HG02610 (cell line): ENCODE results near the gene SMYD3.

ENCODE experiments used
- ATAC-seq: cut with Tn5 transposase; IDR thresholded peaks from one replicate; pipeline ENCODE4 v1.9.1; 2021; ENCODE audit warnings: mild to moderate bottlenecking, moderate library complexity; ENCODE audit not compliant: unreplicated experiment

Gene SMYD3

DNA sequence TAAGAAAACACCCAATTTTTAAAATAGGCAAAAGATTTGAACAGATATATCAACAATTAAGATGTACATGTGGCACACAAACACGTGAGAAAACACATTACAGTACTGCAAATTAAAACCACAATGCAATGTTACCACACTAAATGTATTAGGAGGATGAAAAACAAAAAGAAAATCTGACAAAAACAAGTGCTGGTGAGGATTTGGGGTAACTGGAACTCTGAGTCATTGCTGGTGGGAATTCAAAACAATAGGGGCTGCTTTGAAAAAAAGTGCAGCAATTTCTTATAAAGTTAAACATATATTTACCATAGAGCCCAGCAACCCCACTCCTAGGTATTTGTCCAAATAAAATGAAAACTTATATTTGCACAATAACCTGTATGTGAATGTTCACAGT is 614.1 kb downstream of the SMYD3 start:
- no peak for ATAC-seq

- no peak for ATAC-seq
Observed at GRCh38 chr1:245888809-245889208, 618.3 kb downstream of the SMYD3 start.

DNA sequence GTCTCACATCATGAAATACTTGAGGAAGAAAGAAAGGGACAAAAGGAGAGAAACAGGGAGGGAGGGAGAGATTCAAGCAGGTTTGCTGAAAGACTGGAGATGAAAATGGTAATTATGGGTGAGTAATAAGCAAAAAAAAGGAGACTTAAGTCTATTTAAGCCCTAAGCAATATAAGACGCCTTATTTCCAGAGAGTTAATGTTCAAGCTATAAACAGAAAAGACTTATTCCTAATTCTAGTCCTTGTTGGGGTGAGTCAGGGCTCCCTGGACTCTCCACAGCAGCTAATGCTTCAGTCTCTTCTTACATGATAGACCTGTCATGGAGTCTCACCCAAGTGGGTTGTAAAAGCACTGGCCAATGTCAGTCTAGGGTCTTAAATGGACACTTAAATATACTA is 619.2 kb downstream of the SMYD3 start:
- no peak for ATAC-seq

DNA sequence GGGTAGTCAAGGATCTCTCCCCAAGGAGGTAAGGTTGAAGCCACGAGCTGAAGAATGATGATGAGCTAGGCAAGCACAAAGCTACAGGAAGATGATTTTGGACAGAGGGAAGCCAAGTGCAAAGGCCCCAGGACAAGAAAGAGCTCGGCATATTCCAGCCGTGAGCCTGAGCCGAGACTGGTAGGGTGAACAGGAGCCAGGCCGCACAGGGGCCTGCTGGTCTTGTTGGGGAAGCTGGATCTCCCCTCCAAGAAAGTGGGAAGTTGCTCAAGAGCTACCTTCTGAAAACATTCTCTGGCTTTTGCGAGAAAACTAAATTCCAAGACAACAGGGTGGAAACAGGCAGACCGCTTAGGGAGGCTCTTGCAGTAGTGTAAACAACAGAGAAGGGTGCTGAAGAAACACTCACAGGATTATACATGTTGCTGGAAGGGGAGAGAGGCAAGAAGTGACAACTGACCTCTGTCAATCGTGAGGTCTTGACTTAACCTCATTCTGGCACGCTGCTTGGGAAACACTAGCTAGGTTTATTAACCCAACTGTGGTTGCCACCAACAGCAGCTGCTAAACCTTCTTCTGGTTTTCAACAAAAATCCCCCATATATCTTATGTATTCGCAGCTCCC is 625.2 kb downstream of the SMYD3 start:
- no peak for ATAC-seq

- ATAC-seq: no peak
Observed at GRCh38 chr1:245880754-245881403, 626.2 kb downstream of the SMYD3 start.

- no peak for ATAC-seq
Observed at GRCh38 chr1:245879091-245879490, 628.0 kb downstream of the SMYD3 start.

GRCh38 chr1:245878585-245878984 is 628.5 kb downstream of the SMYD3 start:
- ATAC-seq: no peak

GRCh38 chr1:245877976-245878375 is 629.1 kb downstream of the SMYD3 start:
- no peak for ATAC-seq

DNA sequence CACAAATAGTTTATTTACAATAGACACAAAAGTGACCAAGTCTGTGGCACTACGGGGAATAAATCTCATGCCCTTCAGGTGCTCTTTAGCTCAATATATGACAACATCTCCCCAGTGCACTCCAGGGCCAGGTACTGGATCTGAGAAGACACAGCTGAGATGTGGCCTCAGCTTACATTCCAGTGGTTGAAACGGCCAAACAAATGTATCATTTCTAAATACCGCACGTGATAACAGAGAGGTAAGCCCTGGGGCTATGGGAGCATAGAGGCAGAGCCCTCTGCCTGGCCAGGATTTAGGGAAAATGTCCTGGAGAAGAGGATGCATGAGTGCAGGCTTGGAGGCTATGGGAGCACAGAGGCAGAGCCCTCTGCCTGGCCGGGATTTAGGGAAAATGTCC is 630.5 kb downstream of the SMYD3 start:
- ATAC-seq: no peak

DNA sequence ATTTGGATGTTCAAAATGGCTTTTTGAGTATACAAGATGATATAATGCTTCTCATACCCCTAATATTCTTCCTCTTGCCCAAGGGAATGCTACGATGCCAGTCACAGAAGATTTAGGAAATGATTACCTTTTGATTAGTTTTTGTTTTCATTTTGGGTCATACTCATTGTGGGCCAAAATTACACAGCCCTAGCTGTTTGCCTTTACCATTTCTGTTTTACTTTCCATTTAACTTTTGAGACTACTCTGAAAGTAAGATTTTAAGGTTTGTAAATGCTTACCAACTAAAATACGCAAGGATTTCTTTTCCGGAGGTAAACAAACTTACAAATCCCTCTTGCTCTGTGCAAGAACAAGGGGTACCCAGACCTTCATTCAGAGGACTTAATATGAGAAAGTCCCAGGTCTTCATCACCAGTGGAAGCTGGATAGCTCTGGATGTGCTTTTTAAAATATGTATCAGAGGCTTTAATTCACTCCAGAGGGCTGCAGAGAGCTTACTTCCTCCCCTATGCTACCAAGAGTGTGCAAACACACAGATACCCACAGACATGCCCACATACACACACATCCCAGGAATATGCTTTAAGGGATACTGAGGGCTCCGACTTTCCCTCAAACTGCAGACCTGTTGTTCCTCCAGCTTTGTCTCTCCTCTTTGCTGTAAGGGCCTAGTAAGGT is 631.4 kb downstream of the SMYD3 start:
- ATAC-seq: no peak

DNA sequence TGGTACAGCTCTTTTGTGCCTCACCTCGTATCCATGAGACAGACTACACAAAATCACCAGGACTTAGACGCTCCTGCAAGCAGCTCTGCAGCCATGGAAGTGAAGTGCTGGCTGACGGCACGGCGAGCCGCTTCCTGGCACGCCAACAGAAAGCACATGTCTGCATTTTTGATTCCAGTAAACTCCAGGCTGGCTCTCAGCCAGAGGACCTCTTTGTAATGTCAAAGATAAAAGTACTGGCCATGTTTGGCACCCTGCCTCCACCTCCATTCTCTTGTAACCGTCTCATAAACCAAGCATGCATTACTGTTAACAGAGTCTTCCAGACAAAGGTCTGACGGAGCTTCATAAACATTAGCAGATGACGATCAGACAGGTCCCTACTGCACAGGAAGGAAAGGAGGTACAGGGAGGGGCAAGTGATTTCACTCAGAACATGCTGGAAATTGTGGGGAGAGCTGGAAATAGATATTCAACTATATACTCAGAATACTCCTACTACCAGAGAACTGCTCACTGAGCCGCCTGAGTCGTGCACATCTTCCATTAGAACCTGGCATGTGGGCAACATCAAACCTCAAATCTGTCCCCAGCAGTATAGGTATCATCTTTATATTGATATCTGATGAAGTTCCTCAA is 632.0 kb downstream of the SMYD3 start:
- ATAC-seq: no peak

DNA sequence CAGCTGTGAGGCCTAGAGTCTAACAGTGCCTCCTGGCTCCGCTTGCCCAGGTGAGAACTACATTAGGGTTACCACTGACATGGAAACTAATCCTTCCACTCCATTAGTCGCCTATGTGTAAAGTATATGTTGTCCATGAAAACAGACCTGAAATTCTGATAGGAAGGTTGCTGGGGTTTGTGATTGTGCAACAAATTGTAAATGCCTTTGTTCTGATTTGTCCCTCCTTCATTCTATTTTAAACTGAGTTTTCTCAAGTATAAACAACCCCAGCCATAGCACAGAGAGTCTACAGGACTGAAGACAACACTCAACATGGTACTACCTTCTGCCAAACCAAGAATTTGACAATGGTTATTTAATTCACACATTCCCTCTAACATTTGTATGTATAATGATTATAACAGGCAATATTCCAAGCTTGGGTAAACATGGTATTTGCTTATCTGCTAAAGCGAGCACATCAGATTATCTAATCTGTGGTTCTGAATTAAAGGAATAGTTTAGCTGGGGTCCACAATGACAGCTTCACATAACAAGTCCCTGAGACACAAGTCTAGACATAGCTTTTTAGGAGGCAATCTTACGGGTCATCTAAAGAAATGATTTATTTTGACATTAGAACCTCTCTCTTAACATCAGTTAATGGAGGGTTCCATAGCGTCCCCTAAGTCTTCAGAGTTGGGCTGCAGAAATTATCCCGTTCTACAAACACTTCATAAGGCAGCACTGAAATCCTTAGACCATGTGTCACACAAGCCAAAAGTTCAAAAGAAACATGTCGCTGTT is 633.0 kb downstream of the SMYD3 start:
- no peak for ATAC-seq

DNA sequence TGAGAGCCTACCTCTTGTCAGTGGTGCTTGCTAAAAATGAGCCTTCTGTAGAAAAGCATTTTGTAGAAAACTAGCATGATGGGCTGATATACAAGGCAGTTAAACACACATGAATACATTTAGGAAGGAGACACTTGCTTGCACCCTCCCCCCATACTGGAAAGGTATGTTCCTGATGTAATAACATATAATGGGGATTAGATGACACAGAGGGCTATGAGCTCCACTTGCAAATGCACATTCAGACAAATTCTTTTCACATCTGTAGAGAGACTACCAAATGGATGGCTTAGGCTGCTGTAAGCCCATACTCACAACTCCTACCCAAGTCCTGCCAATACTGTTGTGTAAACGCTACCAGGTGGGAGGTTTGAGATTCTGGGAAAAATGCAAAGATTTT is 634.0 kb downstream of the SMYD3 start:
- no peak for ATAC-seq

GRCh38 chr1:245872475-245872874 is 634.6 kb downstream of the SMYD3 start:
- ATAC-seq: no peak

DNA sequence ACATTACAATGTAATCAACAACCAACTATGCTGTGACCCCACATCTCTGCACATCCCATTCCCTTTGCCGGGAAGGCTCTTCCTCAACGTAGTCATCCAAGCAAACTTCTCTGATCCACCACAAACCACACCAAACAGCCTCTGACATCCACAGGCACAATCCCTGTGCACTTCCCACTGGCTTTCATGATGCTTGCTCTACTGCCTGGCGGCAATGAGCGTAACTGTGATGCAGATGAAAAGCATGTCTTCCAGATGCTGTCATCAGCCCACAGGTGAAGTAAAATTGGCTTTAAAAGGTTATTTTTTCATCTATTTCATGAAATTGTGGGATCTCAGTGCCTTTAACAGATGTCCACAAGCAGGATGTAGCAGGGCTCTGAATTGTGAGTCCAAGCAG is 635.2 kb downstream of the SMYD3 start:
- ATAC-seq: no peak

GRCh38 chr1:245871191-245871590 is 635.9 kb downstream of the SMYD3 start:
- ATAC-seq: no peak

DNA sequence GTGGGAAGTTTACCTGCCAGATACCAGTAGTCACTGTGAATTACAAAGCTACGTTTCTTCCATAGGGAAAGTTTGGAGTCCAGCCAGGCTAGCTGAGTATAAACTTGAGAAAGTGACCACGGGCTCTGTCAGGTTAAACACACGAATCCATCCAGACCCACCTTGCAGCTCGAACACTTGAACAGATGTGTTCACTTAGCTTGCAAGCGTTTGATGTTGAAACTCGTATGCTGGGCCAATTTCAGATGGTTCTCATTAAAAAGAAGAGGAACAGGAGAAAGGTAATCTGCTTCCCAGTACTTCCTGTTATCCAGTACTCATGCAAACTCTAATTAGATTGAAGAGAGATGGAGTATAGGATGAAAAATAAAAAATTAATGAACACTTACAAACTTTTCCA is 636.4 kb downstream of the SMYD3 start:
- no peak for ATAC-seq

DNA sequence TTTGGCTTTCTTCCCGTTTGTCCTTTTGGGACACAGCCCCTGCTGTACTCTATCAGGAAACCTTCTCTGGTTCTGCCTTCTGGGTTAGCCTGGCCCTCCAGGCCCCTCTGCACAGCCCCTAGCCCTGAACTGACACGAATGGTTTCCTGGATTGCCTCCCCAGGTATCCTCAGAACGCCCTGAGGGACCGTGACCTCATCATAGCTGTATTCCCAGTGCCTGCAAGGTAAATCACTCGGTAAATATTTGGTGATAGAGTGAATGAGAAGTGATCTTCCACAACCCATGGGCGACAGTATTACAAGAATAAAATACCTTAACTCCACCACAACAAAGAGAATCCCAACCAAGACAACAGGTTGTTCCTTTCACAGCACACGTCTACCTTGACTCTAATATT is 637.2 kb downstream of the SMYD3 start:
- no peak for ATAC-seq

DNA sequence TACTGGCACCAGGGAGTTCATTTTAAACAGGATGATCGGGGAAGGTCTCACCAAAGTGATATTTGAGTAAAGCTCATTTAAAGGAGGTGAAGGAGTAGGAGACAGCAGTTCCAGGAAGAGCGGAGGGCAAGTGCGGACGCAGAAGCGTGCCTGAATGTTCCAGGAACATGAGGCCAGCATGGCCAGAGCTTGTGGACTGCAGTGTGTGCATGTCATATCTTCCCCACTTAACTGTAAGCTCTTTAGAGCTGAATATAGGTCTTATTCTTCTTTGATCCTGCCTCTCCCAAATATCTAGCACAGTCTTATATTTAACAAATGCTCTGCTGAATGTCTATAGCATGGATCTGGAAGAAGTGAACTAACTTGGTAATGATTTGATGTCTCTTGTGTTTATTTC is 639.3 kb downstream of the SMYD3 start:
- no peak for ATAC-seq

DNA sequence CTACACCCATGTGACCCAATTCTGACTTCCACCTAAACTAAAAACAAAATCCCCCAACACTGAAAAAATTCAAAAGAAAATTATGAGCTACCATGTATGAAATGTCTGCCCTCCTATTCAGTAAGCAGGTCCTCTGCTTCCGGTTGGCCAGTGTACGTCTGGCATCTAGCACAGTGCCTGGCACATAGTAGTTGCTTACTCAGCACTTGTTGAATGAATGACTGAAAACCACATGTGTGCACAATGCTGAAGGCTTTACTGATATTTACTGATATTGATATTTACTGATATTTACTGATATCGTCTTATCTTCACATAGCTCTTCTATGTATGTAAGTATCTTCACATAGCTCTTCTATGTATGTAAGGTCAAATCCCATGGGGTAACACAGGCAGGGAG is 642.2 kb downstream of the SMYD3 start:
- no peak for ATAC-seq

DNA sequence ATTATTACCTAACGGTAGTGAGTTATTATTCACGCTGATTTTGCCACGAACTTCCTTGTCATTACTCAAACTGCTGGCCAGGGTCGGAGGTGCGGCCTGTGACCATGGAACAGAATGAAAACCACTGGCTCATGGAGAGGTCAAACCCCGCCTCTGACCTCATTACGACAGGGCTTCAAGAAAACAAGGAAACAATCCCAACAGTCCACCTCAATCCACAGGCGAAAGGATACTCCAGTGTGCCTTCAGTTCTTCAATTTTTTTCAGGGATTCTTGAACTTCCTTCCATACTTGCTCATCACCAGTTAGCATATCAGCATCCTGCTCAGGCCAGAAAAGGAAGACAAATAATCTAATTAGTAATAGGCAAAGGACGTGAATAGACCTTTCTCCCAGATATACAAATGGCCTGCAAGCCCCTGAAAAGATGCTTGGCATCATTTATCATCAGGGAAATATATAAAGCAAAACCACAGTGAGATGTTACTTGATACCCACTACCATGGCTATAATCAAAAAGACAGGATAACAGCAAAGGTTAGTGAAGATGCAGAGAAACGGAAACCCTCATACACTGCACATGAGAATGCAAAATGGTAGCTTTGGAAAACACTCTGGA is 643.4 kb downstream of the SMYD3 start:
- ATAC-seq: no peak
